NCI-H2196 treated with DMSO at 0.1 percent for 48 hours (cell line): ENCODE measurements around the gene LRRTM2.
"Not testable (repeated sequence)": the region's sequence is repeated elsewhere in the genome, so short reads cannot be mapped to it uniquely, and the experiment has no call there.

Experiments
- DNase-seq: peaks from one replicate; lab custom pipeline; 2025; ENCODE audit not compliant: unreplicated experiment; lab: John Stamatoyannopoulos, UW

Gene LRRTM2, protein sequence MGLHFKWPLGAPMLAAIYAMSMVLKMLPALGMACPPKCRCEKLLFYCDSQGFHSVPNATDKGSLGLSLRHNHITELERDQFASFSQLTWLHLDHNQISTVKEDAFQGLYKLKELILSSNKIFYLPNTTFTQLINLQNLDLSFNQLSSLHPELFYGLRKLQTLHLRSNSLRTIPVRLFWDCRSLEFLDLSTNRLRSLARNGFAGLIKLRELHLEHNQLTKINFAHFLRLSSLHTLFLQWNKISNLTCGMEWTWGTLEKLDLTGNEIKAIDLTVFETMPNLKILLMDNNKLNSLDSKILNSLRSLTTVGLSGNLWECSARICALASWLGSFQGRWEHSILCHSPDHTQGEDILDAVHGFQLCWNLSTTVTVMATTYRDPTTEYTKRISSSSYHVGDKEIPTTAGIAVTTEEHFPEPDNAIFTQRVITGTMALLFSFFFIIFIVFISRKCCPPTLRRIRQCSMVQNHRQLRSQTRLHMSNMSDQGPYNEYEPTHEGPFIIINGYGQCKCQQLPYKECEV

DNA sequence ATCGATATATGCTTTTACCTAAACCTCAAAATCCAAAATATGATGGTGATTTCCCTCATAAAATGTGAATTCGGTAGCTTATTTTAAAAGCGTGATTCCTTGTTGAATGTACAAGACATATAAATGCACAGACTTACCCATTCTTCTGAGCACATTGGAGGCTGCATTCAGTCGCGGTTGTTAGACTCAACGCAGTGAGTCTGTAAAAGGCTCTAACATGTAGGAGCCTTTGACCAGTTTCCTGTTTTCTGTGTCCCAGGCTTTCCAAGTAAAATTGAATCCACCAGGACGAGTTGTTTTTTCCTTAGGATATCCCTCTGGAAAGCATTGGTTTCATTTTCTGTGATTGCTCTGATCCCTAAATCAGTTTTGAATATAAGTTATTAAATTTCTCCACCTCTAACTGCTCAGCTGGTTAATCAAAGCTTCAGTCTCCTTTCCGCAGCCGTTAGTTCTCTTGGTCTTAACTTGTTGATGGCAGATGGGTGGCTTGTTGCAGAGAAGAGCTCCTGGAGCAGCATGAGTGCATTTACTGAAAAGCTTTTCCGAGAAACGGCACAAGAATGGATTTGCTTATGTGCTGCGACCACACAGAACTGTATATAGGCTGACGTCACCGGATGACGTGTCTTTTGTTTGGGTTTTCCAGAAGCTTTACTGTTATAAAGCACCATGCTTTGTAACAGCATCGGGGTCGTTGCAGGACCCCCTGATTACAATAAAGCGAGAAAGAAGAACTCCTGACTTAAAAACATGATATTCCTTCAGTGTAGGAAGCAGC, at the start of gene LRRTM2:
TSS of gene LRRTM2 (minus strand) at position 565 of the 781 bp plus-strand sequence. CDS start at position 141, 424 bp downstream.
- DNase-seq, result no peak

DNA sequence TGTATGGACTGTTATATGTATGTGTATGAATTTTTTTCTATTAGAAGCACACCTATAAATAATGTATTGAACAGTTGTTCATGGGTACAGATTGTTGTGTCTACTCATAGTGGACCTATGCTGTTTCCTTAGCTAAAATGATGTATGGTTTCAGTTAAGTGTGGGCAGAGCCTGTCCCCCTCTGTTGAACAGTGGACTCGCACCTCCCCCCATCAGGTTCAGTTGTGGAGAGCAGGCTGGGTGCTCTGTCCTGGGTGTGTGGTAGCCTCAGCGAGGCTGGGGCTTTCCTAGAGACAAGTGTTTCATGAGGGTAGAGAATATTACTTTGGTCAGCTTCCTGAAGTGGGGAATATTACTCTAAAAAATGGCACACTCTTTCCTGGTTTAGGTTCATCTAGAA, 47.4 kb upstream of the LRRTM2 start:
- no peak for DNase-seq

- not testable (repeated sequence) for DNase-seq
These were observed 46.2 kb upstream of the LRRTM2 start for GRCh38 chr5:138921362-138921761.

GRCh38 chr5:138920181-138920580, 45.0 kb upstream of the LRRTM2 start:
- no peak for DNase-seq

DNA sequence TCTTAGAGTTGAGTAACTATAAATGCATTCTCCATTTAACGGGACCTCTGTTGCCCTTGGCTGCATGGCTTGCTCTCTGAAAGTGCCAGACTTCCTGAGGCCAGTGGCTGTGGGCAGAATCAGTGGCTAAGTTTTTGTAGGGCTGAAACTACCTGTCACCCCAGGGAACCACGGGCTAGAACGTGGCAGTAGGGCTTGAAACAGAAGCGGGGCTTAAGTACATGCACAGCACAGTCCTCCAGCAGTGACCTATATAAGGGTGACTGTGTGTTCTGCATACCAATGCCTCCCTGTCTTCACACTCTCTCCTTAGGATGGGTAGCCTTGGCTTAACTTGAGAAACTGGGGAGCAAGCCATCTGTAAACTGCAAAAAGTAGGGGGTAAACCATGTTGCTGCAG, 43.6 kb upstream of the LRRTM2 start:
- no peak for DNase-seq

GRCh38 chr5:138914338-138914737, 39.2 kb upstream of the LRRTM2 start:
- DNase-seq, result no peak

GRCh38 chr5:138913773-138914172, 38.6 kb upstream of the LRRTM2 start:
- no peak for DNase-seq

DNA sequence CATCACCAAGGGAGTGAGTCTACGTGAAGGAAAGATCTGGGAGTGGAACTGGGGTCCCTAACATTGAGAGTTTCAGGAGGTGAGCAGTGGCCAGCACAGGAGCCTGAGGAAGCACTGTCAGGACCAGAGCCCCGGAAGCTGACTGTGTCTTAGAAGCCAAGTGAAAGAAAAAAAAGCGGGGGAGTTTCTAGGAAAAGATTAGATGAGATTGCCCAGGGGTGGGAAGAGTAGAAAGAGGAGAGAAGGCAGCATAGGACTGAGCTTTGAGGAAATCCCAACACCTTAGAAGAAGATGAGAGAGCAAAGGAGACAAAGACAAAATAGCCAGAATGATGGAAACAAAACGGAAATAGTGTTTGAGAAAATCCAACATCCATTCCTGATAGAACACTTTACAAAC, 37.0 kb upstream of the LRRTM2 start:
- no peak for DNase-seq

- no peak for DNase-seq
These were observed 36.3 kb upstream of the LRRTM2 start for GRCh38 chr5:138911441-138911840.

- DNase-seq, result no peak
These were observed 35.5 kb upstream of the LRRTM2 start for GRCh38 chr5:138910546-138911185.

GRCh38 chr5:138909734-138910133, 34.6 kb upstream of the LRRTM2 start:
- no peak for DNase-seq

GRCh38 chr5:138905541-138905940, 30.4 kb upstream of the LRRTM2 start:
- DNase-seq, result no peak

- no peak for DNase-seq
These were observed 28.1 kb upstream of the LRRTM2 start for GRCh38 chr5:138903130-138903775.

DNA sequence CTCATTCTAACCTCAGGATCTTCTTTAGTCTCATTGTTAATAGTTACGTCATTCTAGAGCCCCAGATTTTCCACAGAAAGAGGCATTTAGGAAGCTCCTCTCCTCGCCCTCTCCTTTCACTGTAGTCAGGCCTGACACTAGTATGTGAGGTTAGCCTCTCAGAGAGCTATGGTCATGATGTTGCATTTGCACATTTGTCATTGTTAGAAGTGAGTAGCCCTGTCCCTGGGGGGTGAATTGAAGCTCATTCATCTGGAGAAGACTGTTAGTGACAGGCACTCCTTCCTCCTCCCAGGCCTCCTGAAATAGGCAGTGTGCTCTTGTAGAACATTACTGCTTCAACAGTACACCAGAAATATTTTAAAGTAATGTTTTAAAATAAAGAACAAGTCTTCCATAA, 26.6 kb upstream of the LRRTM2 start:
- DNase-seq, result no peak

DNA sequence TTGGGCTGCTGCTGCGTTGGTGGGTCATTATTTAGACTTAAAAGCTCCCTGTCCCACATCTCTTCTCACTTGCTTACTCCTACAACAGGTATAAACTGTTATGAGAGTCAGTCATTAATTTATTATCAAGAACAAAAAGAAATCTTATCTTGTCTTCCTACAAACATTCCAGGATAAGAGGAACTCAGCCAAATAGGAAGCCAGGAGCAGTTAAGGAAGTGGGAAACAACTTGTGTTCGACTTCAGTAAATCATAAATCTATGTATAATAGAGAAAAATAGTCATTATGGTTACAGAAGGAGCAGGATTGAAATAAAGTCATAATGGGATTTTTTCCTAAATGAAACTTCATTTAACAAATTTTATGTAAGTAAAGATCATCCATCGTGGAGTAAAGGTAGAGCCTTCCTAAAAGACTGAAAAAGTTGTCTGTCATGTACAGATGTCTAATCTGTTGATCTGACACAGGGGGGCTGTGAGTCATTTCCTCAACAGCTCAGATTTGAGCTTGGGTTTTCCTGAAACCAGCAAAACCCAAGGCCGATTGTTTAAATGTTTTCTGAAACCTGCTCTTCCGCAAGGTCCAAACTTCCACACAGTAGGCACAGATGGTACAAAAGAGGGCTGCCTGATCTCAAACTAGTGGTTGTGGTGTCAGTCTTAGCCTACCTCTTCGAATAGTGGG, 25.3 kb upstream of the LRRTM2 start:
- no peak for DNase-seq

DNA sequence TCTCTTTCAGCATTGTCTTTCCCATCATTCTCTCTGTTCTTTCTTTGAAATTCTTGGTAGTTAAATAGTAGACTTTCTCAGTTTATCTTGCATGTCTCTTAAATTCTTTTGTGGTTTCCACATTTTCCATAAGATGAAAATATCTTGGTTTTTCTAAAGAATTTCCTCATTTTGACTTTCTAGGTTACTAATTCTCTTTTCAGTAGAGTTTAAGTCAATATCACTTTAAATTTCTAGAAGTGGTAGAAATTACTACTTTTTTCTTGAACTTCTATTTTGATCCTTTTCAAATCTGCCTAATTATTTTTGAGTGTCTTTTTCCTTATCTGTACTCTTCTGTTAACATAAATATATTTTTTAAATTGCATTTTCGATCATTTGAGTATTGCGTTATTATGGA, 23.6 kb upstream of the LRRTM2 start:
- no peak for DNase-seq

DNA sequence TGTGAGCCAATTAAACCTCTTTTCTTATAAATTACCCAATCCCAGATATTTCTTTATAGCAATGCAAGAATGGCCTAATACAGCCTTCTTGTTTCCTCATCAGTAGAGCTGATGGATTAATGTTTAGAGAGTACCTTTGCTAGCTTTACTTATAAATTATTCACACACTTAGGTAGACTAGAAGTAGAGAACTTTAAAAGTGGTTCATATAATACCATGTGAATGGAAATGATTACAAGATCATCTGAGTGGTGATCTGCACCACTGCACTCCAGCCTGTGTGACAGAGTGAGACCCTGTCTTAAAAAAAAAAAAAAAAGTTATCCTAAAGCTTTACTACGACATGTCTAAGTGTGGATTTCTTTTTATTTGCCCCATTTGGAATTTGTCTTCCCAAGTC, 23.2 kb upstream of the LRRTM2 start:
- no peak for DNase-seq

DNA sequence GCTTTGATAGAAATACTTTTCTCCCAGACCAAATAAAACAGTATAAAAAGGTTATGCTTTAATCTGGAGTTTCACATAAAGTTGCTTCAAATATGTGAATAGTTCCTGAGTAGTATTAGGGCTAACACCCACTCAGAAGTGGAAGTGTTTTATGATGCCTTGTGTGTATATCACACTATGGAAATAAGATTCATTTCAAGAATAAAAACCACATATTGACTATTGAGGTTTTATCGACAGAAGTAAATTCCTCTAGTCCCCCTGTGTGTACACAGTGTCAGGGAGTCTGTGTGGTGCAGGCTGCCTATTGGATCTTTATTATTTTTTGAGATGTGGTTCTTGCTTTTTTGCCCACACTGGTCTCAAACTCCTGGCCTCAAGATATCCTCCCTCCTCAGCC, 20.8 kb upstream of the LRRTM2 start:
- DNase-seq, result no peak

DNA sequence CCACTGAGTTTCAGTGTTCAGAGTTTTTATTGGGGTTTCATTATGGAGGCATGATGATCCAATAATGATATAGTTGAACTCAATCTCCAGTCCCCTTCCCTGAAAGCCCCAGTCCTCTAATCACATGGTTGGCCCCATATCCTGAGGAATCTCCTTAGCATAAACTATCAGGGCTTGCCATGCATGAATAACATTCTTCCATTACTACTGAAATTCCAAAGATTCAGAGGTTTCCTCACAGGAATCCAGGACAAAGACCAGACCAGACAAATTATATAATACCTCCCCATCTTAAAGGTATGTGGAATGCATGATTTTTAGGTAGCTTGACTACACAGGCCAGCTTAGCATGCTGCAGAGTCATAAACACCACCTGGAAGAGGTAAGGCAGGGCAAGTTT, 15.5 kb upstream of the LRRTM2 start:
- no peak for DNase-seq

GRCh38 chr5:138889994-138890393, 14.9 kb upstream of the LRRTM2 start:
- DNase-seq, result no peak

DNA sequence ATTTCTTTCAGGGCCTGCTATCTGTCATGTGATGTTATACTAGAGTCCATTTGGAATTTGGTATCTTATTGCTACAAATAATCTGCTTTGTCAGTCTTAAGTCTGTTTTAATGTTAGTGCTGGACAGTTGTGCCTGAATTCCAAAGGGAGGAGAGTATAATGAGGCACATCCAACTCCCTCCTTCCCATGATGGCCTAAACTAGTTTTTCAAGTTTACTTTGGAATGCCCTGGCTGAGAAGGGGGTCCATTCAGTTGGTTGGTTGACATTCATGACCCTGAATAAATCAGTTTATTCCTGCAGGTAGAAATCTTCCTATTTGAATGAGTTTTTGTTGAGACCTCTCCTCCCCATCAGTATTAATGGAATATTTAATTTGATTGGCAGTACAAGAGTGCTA, 9.4 kb upstream of the LRRTM2 start:
- DNase-seq, result no peak
